Fibroblast of lung (primary cell): Measurements from ENCODE around the gene DAD1. TPM values are rescaled to one million over a fixed set of nuclear protein-coding genes. Genes with fewer than 3 reads are reported as not detected.
"Not testable (repeated sequence)": the region's sequence is repeated elsewhere in the genome, so short reads cannot be mapped to it uniquely, and the experiment has no call there.

ENCODE experiments used
- DNase-seq, 2 donors: peaks; one replicate each; pipeline versions ENCODE4 v3.0.0 to v3.0.0-alpha.2; 2010; ENCODE audit warnings: low read depth in 2 of 2
- H2AFZ ChIP-seq: 2 replicates; pipeline ENCODE4 v1.5.1; 2012; ENCODE audit warnings: low read length, control low read depth, inconsistent platforms
- H3K27ac ChIP-seq: 2 replicates; pipeline ENCODE4 v1.5.1; 2011; ENCODE audit warnings: low read length, control low read depth; ENCODE audit not compliant: insufficient read depth
- H3K27me3 ChIP-seq: 2 replicates; pipeline ENCODE4 v1.5.1; 2011; ENCODE audit warnings: mild to moderate bottlenecking, low read length; ENCODE audit not compliant: control insufficient read depth, insufficient read depth
- H3K36me3 ChIP-seq: 2 replicates; pipeline ENCODE4 v1.5.1; 2011; ENCODE audit warnings: low read length; ENCODE audit not compliant: control insufficient read depth, insufficient read depth
- H3K4me1 ChIP-seq: 2 replicates; pipeline ENCODE4 v1.5.1; 2011; ENCODE audit warnings: low read length; ENCODE audit not compliant: control insufficient read depth, insufficient read depth; ENCODE audit errors: extremely low read depth
- H3K4me2 ChIP-seq: 2 replicates; pipeline ENCODE4 v1.5.1; 2011; ENCODE audit warnings: low read length, control low read depth; ENCODE audit not compliant: insufficient read depth; ENCODE audit errors: extremely low read depth
- H3K4me3 ChIP-seq, 4 experiments: fragments of 200-600 bp in 1 of 4; sonication (generic) in 1 of 4; replicated peaks in 1 of 4; 2 replicates each; pipeline ENCODE4 v1.5.1; 2011 to 2016; ENCODE audit warnings: low read length in 4 of 4, low read depth in 3 of 4, mild to moderate bottlenecking in 3 of 4, control low read depth in 2 of 4, inconsistent platforms in 1 of 4, mixed read lengths in 1 of 4; ENCODE audit not compliant: insufficient read depth in 1 of 4; ENCODE audit errors: control extremely low read depth in 1 of 4
- H3K79me2 ChIP-seq: 2 replicates; pipeline ENCODE4 v1.5.1; 2012; ENCODE audit warnings: mild to moderate bottlenecking, low read length, inconsistent platforms; ENCODE audit not compliant: control insufficient read depth, insufficient read depth
- H3K9ac ChIP-seq: 2 replicates; pipeline ENCODE4 v1.5.1; 2011; ENCODE audit warnings: mild to moderate bottlenecking, low read length, control low read depth; ENCODE audit not compliant: insufficient read depth
- H3K9me3 ChIP-seq: 2 replicates; pipeline ENCODE4 v1.5.1; 2012; ENCODE audit warnings: low read depth, low read length; ENCODE audit not compliant: control insufficient read depth, insufficient read depth
- H4K20me1 ChIP-seq: 2 replicates; pipeline ENCODE4 v1.5.1; 2011; ENCODE audit warnings: low read length; ENCODE audit not compliant: control insufficient read depth, insufficient read depth; ENCODE audit errors: extremely low read depth
- EZH2 ChIP-seq: IDR thresholded peaks from 2 replicates; pipeline ENCODE4 v1.5.1; 2012; ENCODE audit warnings: low read length, control low read depth, mild to moderate bottlenecking; ENCODE audit errors: missing control alignments
- polyA plus RNA-seq, 2 donors: library from polyadenylated mRNA; depleted of rRNA in 1 of 2; stranded (reverse) in 1 of 2; unstranded in 1 of 2; fragments of >200 nt; gene quantifications; 2 replicates each; pipeline ENCODE4 v1.2.1, GENCODE V29; 2011 to 2012; ENCODE audit warnings: missing spikeins in 1 of 2
- total RNA-seq: library from RNA; depleted of rRNA; stranded (reverse); fragments of >200 nt; gene quantifications from 2 replicates; pipeline ENCODE4 v1.2.1, GENCODE V29; 2014
- TF ChIP-seq, protein P1 (sequence below), 2 donors: IDR thresholded peaks in 1 of 2; conservative IDR thresholded peaks in 1 of 2; 1 replicate in 1 of 2; 2 replicates in 1 of 2; pipeline ENCODE4 v1.5.1; 2011 to 2012; ENCODE audit warnings: low read length in 2 of 2, control low read depth in 1 of 2, inconsistent platforms in 1 of 2, low read depth in 1 of 2, mild to moderate bottlenecking in 1 of 2

Gene DAD1
- total and polyA plus RNA-seq, 2 donors (not counting 1 experiment from before 2014, with no cell fraction given) = 249 to 623 TPM

DNA sequence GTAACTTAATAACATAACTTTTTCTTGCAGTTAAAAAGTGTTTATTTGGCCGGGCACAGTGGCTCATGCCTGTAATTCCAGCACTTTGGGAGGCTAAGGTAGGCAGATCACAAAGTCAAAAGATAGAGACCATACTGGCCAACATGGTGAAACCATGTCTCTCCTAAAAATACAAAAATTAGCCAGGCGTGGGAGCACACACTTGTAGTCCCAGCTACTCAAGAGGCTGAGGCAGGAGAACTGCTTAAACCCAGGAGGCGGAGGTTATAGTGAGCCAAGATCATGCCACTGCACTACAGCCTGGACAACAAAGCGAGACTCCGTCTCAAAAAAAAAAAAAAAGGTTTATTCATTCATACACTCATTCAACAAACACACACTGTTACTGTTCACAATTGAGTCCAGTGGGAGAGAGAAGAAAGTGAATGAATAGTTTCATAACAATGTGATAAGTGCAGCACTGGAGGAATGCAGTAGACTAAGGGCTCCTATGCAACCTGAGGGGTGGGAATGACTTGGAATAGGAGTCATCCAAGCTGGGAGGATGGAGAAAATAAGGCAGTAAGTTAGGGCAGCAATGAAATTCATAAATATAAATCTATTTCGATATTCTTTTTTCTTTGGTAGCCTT lies 19.8 kb downstream of the DAD1 start:
- H3K4me1 ChIP-seq = no peaks in the 10 kb centered on the region
- H3K9ac ChIP-seq = no peak overlapping the region
- no peak overlapping the region for H3K4me3 ChIP-seq
- H4K20me1 ChIP-seq = no peaks in the 10 kb centered on the region
- H2AFZ ChIP-seq = no peak overlapping the region
- no peak overlapping the region for H3K4me2 ChIP-seq
- peaks cover 12% of the 10 kb centered on the region for H3K79me2 ChIP-seq
- TF ChIP-seq EZH2 = no peak
- TF ChIP-seq, protein P1, sequence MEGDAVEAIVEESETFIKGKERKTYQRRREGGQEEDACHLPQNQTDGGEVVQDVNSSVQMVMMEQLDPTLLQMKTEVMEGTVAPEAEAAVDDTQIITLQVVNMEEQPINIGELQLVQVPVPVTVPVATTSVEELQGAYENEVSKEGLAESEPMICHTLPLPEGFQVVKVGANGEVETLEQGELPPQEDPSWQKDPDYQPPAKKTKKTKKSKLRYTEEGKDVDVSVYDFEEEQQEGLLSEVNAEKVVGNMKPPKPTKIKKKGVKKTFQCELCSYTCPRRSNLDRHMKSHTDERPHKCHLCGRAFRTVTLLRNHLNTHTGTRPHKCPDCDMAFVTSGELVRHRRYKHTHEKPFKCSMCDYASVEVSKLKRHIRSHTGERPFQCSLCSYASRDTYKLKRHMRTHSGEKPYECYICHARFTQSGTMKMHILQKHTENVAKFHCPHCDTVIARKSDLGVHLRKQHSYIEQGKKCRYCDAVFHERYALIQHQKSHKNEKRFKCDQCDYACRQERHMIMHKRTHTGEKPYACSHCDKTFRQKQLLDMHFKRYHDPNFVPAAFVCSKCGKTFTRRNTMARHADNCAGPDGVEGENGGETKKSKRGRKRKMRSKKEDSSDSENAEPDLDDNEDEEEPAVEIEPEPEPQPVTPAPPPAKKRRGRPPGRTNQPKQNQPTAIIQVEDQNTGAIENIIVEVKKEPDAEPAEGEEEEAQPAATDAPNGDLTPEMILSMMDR (conservative IDR thresholded peaks at IDR 0.05 in 1 of 2, IDR thresholded peaks at IDR 0.05 in 1 of 2; ENCODE audit: low read depth in 1 of 2, low read length in 2 of 2) = no peak
- no peaks in the 10 kb centered on the region for H3K27me3 ChIP-seq
- H3K36me3 ChIP-seq = peaks cover 5% of the 10 kb centered on the region
- DNase-seq = peak in 1 of 2 donors; percentile 55
- H3K9me3 ChIP-seq = no peaks in the 10 kb centered on the region
- no peak overlapping the region for H3K27ac ChIP-seq

GRCh38 chr14:22567437-22567836 lies 21.6 kb downstream of the DAD1 start:
- no peak for DNase-seq
- no peak overlapping the region for H3K9ac ChIP-seq
- no peak overlapping the region for H3K4me3 ChIP-seq
- H3K9me3 ChIP-seq = no peaks in the 10 kb centered on the region
- no peaks in the 10 kb centered on the region for H4K20me1 ChIP-seq
- peaks cover 4% of the 10 kb centered on the region for H3K36me3 ChIP-seq
- no peak overlapping the region for H3K4me2 ChIP-seq
- TF ChIP-seq EZH2 = no peak
- TF ChIP-seq, protein P1 (conservative IDR thresholded peaks at IDR 0.05 in 1 of 2, IDR thresholded peaks at IDR 0.05 in 1 of 2; ENCODE audit: low read depth in 1 of 2, low read length in 2 of 2) = no peak
- peaks cover 8% of the 10 kb centered on the region for H3K79me2 ChIP-seq
- no peaks in the 10 kb centered on the region for H3K4me1 ChIP-seq
- H2AFZ ChIP-seq = no peak overlapping the region
- H3K27me3 ChIP-seq = no peaks in the 10 kb centered on the region
- H3K27ac ChIP-seq = no peak overlapping the region

- DNase-seq = no peak
- Histone ChIP-seq H3K9ac (no peak overlapping the region), H3K4me2 (no peak overlapping the region), H3K27me3 (no peaks in the 10 kb centered on the region), H3K4me1 (no peaks in the 10 kb centered on the region), H3K9me3 (no peaks in the 10 kb centered on the region), H2AFZ (no peak overlapping the region), H3K79me2 (peaks cover 8% of the 10 kb centered on the region), H3K27ac (no peak overlapping the region), H4K20me1 (no peaks in the 10 kb centered on the region), H3K4me3 (no peak overlapping the region), H3K36me3 (peaks cover 3% of the 10 kb centered on the region)
- TF ChIP-seq EZH2 = no peak
- TF ChIP-seq, protein P1 (conservative IDR thresholded peaks at IDR 0.05 in 1 of 2, IDR thresholded peaks at IDR 0.05 in 1 of 2; ENCODE audit: low read depth in 1 of 2, low read length in 2 of 2) = no peak
Observed at GRCh38 chr14:22566845-22567244, 22.2 kb downstream of the DAD1 start.

GRCh38 chr14:22566266-22566665 lies 22.8 kb downstream of the DAD1 start:
- not testable (repeated sequence) for H3K4me3 ChIP-seq, H3K27me3 ChIP-seq, H3K79me2 ChIP-seq, DNase-seq, H4K20me1 ChIP-seq, H3K36me3 ChIP-seq, H3K27ac ChIP-seq, H3K9me3 ChIP-seq, H3K4me1 ChIP-seq, H3K4me2 ChIP-seq, H3K9ac ChIP-seq, H2AFZ ChIP-seq
